Activated naive CD4-positive, alpha-beta T cell (primary cell): ENCODE data around the gene PROZ.
"Not testable (repeated sequence)": the region's sequence is repeated elsewhere in the genome, so short reads cannot be mapped to it uniquely, and the experiment has no call there.

ENCODE experiments used
- DNase-seq, 4 experiments: peaks; one replicate each; lab custom pipeline; 2025; lab: John Stamatoyannopoulos, UW

PROZ gene

DNA sequence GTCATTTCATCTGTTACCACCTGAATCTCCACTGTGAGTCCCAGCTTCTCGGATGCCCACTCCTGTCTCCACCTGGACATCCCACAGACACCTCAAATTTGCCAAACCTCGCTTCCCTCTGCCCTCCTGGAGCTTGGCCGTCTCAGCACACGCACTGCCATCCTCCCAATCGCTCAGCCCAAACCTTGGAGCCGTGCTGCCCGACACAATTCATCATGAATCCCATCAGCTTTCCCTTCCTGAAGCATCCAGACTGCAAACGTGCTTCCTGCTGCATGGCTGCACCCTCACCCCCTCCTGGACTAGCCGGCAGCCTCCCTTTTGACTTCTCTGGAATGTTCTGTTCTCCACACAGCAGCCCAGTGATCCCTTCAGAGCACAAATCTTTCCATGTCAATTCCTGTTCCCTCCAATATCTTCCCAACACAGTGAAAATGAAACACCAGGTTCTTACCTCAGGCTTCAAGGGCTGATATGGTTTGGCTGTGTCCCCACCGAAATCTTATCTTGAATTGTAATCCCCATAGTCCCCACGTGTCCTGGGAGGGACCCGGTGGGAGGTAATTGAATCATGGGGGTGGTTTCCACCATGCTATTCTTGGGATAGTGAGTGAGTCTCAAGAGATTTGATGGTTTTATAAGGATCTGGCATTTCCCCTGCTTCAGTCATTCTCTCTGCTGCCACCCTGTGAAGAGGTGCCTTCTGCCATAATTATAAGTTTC is 1.1 kb upstream of the PROZ start:
- DNase-seq = no peak

- DNase-seq = no peak
These were observed 498 bp downstream of the PROZ start for GRCh38 chr13:113158946-113159345.

DNA sequence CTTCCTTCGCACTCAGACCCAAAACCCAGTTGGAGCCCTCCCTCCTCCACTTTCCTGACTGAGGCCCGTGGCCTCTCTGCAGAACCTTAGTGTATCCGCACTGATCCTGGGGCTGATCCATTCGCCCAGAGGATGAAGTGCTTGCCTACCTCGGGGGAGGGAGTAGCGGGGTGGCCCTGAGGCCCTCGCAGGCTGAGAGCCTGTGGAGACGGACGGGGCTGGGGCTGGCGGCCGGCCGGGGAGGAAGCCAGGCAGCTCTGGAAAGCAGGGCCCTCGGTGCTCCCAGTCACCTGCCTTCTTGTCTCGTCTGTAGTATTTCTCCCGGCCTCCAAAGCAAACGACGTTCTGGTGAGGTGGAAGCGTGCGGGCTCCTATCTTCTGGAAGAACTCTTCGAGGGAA is 1.3 kb downstream of the PROZ start:
- no peak for DNase-seq

DNA sequence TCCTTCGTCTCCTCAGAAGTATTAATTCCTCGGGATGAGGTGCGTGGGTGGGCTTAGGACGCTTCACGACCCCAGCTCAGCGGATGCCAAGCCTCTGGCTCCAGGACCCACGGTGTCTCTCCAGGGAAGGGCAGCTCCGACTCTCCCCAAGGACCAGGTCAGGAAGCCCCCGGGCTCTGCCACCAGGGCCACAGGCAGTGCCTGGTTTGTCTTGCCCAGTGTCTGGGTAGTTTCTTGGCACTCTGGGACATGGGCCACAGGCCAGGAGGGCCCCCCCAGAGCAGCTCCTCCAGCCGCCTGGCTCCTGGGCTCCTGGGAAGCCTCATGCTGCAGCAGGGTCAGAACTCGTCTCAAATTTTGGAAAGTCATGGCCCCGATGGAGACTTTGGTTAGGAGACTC is 2.5 kb downstream of the PROZ start:
- no peak for DNase-seq

- no peak for DNase-seq
These were observed 3.0 kb downstream of the PROZ start for GRCh38 chr13:113161433-113161832.

DNA sequence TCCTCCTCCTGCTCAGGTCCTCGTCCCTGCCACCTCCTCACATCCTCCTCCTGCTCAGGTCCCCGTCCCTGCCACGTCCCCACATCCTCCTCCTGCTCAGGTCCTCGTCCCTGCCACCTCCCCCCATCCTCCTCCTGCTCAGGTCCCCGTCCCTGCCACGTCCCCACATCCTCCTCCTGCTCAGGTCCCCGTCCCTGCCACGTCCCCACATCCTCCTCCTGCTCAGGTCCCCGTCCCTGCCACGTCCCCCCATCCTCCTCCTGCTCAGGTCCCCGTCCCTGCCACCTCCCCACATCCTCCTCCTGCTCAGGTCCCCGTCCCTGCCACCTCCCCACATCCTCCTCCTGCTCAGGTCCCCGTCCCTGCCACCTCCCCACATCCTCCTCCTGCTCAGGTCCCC is 3.5 kb downstream of the PROZ start:
- DNase-seq = not testable (repeated sequence)

- DNase-seq = no peak
These were observed 4.6 kb downstream of the PROZ start for GRCh38 chr13:113162783-113163685.

DNA sequence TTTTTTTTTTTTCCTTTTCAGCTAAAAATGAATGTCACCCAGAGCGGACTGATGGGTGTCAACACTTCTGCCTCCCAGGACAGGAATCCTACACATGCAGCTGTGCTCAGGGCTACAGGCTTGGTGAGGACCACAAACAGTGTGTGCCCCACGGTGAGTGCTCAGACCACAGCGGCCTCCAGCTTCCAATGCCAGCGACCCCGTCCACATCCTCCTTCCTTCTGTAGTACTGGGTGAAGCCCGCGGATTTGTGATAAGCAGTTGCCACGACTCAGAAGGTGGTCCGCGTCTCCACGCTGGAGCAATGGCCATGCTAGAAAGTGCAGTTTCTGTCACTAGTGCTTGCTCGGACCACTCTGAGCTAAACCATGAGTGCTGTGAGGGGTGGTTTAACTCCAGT is 6.0 kb downstream of the PROZ start:
- no peak for DNase-seq

- DNase-seq = no peak
These were observed 7.8 kb downstream of the PROZ start for GRCh38 chr13:113166266-113166665.

DNA sequence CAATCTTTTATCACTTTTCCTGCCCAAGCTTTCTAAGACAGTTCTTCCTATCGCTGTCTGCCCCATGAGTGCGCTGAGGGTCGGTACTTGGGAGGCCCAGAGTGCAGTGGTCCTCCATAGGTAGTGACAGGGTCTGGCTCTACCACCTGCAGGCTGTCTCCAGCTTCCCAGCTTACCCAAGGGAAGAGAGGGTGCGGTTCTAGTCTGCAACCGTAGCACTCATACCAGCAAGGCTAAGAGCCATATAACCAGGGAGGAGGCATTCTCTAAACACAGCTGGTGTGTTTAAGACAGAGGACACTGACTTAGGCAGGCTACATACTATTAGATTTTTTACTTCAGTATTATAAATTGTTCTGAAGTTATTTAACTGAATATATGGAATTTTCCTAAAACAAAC is 8.2 kb downstream of the PROZ start:
- DNase-seq = no peak

DNA sequence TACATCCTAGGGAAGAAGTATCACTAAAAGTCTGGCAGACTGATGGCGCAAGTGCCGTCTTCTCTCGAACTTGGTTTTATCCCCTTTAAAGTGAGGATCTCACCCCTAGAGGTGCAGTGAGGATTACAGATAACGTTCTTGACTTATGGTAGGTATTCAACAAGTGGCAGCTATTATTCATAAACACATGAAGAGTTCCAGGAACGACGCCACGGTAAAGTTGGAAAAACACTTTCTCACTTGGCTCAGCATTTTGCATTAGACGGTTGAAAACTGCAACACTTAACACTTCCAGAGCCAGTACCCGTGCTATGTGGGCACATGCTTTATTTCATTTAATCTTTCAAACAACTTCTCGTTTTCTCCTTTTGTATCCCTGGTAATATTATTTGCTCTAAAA is 8.7 kb downstream of the PROZ start:
- no peak for DNase-seq

DNA sequence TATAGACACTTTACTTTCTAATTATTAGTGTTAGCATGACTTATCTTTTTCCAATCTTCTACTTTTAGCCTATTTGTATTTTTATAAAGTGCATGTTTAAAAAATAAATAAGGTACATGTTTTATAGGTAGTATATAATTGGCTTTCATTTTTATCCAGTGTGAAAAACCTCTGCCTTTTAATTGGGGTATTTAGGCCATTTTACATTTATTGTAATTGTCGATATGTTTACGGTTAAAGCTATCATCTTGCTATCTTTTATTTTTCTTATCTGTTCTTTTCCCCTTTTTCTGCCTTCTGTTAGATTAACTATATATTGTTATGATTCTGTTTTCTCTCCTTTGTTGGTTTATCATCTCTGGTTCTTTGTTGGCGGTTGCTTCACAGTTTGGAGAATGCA is 9.1 kb downstream of the PROZ start:
- no peak for DNase-seq

DNA sequence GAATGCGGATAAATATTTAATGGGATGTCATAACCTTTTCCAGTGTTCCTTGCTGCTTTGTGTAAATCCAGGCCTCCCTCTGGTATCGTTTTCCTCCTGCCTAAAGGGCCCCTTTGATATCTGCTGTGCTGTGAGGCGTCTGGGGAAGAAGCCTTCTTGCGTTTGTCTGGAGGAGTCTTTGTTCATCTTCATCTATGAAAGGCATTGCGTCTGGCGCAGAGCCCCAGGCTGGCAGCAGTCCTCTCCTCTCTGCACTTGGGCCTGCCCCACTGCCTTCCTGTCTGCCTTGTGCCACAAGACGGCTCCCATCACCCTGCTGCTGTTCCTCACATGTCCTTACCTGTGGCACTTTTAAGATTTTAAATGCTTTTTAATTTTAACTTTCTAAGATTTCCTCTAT is 9.8 kb downstream of the PROZ start:
- no peak for DNase-seq

DNA sequence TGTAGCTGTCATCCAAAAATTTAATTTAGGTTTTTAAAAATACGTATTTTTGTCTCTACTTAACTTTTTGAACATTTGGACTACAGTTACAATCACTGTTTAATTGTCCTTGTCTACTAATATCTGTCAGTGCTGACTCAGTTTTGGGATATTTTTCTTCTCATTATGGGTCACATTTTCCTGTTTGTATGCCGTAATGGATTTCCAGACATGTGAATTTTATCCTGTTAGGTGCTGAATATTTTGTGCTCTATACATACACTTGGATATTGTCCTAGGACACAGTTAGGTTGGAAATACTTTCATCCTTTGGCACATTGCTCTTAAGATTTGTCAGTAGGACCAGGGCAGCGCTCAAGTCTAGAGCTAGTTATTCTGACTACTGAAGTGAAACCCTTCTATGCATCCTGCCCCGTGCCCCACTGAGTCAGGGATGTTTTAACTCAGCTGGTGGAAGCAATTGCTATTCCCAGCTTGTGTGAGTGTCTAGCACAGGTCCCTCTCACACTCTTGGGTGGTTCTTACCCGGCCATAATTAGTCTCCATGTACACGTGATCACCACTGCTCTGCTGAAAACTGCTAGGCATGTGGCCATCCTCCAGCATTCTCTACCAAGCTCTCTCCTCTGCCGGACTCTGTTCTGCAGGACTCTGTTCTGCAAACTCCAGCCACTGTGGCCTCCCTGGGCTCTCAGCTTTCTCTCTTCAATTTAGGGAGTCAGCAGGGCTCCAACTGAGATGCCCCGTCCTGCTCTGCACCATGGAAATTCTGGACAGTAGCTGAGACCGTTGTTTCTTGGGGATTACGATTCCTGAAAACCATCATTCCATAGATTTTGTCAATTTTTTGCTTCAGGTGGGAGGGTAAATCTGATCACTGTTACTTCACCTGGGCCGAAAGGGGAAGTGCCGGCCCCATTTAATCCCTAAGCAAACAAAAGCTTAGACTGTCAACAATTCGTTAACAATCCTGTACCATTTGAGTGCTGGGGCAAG is 11.1 kb downstream of the PROZ start:
- no peak for DNase-seq

- no peak for DNase-seq
These were observed 12.1 kb downstream of the PROZ start for GRCh38 chr13:113170511-113170910.

GRCh38 chr13:113171250-113172125 is 13.0 kb downstream of the PROZ start:
- no peak for DNase-seq

DNA sequence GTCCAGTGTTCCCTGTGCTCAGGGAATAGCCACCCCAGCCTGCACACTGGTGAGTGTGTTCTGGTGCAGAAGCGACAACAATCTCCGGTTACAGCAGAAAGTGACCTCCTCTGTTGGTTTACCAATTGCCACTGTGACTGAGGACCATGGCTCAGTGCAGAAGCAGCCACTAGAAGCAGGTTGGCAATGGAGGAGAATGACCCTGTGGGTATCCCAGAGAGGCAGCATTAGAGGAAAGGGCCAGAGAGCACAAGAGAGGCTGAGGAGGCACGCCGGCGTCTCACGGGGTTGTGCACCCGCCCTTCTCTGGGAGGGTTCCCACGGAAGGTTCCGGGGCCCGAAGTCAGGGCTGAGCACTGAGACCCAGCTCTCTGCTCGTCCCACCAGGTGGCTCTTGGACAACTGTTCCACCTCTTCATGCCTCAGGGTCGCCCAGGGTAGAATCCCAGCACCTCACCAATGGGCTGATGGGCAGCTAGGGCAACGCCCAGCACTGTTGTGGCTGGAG is 14.0 kb downstream of the PROZ start:
- DNase-seq = no peak

DNA sequence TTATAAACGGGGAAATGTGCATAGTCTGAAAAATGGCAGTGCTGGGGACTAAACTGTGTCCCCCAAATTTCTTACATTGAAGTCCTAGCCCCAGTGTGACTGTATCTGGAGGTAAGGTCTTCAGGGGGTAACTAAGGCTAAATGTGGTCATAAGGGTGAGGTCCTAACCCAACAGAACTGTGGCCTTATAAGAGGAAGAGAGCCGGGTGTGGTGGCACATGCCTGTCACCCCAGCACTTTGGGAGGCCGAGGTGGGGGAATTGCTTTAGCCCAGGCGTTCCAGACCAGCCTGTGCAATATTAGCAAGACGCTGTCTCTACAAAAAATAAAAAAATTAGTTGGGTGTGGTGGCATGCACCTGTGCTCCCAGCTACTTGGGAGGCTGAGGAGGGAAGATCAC is 17.8 kb downstream of the PROZ start:
- DNase-seq = peak in 3 of 4 experiments; percentile 28 to 39 (median 35)

DNA sequence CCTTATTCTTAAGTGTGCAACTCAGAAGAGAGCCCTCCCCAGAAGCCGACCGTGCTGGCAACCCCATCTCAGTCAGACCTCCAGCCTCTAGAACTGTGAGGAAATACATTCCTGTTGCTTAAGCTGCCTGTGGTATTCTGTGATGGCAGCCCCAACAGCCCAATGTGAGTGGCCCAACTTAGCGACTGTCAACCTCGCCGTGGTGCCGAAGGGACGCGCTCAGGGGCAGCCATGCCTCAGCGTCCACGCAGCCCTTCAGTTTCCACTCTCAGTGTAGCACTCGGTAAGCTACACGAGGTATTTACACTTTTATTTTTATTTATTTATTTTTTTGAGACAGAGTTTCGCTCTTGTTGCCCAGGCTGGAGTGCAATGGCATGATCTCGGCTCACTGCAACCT is 18.4 kb downstream of the PROZ start:
- DNase-seq = no peak

DNA sequence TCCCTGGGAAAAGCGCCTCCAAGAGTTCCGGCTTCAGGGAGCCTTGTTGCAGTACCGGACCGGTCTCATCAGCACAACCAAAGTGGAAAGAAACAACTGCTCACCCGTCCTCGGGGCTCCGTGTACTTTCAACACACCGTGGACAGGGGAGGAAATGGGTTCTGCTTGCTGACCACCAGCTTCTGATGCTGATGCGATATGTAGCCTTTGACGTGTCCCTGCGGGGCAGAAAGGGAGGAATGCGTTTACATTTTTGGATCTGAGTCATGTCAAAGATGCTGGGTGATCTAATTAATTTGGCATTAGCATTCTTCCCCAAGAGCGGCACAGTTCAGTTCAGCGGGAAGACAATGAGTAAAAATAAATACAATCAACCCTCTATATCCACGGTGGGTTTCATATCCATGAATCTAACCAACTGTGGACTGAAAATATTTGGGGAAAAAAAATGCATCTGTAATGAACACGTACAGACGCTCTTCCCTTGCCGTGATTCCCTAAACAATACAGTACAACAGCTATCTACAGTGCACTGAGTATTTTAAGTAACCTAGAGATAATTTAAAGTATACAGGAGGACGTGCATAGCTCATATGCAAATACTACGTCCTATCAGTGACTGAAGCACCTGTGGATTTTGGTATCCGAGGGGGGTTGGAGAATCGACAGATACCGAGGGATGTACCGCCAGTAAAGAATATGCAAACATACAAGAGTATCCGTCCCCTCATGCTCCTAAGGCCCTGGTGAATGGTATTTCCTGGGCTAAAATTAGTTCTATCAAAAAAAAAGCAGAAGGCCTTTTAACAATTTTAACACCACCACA is 19.8 kb downstream of the PROZ start:
- no peak for DNase-seq
